GM18907 (cell line): ENCODE data around the gene SARDH.
"Not testable (repeated sequence)": the region's sequence is repeated elsewhere in the genome, so short reads cannot be mapped to it uniquely, and the experiment has no call there.

Experiments
- ATAC-seq: cut with Tn5 transposase; IDR thresholded peaks from one replicate; pipeline ENCODE4 v1.9.1; 2021; ENCODE audit warnings: mild to moderate bottlenecking, moderate library complexity; ENCODE audit not compliant: unreplicated experiment

SARDH gene

DNA sequence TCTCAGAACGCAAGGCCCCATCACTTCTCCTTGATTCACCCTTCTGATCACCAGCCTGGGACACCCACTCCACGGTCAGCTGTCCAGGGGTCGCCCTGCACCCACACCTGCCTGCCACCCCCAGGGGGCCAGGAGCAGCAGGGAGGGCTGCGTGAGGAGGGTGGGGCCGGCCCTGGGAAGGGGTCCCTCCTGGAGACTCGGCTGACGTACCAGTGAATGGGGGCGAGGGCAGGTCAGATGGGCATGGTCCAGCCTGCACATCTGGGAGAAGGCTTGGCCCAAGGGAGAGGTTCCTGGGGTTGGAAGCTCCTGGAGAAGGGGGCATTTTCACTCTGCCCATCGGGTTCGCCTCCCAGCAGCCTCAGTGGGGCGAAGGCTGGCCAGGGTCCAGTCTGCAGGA lies 21.8 kb upstream of the SARDH start:
- ATAC-seq: no peak

DNA sequence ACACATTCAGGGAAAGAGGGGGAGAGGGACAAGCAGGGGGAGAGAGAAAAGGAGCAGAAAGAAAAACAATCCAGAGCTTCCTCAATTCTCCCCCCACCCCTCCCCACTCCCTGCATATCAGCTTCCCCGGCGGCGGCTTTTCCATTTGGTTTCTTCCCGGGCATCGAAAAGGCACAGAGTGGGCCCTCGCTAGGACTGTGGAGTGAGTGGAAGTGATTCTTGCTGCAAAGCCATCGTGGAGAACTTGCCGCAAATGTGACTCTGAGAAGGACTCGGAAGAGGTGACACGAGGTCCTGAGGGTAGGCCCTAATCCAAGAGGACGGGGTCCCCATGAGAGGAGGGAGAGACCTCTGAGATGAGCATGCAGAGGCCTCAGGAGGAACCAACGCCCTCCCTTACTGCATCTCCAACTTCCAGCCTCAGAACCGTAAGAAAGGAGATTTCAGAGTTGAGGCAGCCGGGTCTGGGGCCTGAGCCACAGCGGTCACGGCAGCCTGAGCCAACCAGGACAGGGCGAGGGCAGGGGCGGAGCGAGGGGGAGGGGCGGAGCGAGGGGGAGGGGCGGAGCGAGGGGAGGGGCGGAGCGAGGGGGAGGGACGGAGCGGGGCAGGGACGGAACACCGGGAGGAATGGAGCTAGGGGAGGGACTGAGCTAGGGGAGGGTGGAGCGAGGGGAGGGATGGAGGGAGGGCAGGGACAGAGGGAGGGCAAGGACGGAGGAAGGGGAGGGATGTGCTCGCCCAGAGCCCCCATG lies 21.2 kb upstream of the SARDH start:
- ATAC-seq: no peak

- ATAC-seq: no peak
Measured at GRCh38 chr9:133758228-133758627, 20.1 kb upstream of the SARDH start.

- no peak for ATAC-seq
Measured at GRCh38 chr9:133754688-133755227, 16.6 kb upstream of the SARDH start.

DNA sequence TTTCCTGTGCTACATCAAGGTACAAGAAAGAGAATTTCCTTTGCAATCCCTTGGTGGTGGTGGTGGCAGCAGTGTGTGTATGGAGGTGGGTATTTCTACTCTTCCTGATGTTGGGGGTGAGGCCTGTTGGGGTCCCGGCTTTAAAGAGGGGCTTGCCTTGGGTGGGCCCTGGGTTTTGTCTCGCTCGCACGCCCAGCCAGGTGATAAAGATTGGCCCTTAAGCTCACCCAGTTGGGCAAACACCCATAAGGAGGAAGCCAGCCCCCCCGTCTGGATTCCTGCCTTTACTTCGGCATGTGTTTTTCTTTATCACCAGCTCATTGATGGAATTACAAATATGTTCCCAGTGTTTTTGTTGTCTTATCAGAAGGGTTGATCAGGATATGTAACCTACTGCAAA lies 16.0 kb upstream of the SARDH start:
- no peak for ATAC-seq

GRCh38 chr9:133752739-133753446 lies 14.7 kb upstream of the SARDH start:
- no peak for ATAC-seq

GRCh38 chr9:133750982-133751649 lies 13.0 kb upstream of the SARDH start:
- no peak for ATAC-seq

GRCh38 chr9:133747309-133747708 lies 9.2 kb upstream of the SARDH start:
- ATAC-seq: no peak

GRCh38 chr9:133744528-133744927 lies 6.4 kb upstream of the SARDH start:
- not testable (repeated sequence) for ATAC-seq

- ATAC-seq: no peak
Measured at GRCh38 chr9:133742849-133743444, 4.8 kb upstream of the SARDH start.

DNA sequence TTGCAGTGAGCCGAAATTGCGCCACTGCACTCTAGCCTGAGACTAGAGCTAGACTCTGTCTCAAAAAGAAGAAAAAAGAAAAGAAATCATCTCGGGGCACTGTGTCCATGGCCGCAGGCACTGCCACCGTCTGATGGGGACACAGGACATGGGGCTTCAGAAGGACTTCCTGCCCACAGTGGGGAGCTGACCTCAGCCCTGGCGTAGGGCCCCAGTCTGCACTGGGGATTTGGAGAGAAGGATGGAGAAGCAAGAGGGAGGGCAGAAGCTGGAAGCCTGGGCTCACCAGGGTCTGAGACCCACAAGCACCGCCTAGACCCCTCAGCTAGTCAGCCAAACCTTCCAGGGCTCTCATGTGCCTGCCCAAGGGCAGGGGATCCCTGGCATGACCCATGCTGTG lies 4.1 kb upstream of the SARDH start:
- no peak for ATAC-seq

- no peak for ATAC-seq
Measured at GRCh38 chr9:133741716-133742115, 3.6 kb upstream of the SARDH start.

DNA sequence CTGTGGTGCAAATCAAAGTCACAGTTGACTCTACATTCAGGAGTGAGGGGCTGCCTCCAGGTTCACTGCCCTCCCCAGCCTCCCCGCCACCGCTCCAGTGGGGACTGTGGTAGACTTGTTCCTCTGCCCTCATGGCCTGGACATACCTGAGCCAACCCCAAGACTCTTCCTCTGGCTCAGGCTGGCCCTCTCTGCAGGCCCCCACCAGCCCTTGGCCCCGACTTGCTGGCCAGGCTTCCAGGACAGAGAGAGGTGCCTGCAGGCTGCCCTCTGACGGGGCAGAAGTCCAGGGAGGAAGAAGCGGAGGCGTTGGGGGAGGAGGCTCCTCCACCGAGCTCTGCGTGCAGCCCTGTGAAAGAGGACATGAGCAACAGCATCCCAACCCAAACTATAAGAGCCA lies 2.8 kb upstream of the SARDH start:
- ATAC-seq: no peak

- no peak for ATAC-seq
Measured at GRCh38 chr9:133739408-133740280, 1.5 kb upstream of the SARDH start.

DNA sequence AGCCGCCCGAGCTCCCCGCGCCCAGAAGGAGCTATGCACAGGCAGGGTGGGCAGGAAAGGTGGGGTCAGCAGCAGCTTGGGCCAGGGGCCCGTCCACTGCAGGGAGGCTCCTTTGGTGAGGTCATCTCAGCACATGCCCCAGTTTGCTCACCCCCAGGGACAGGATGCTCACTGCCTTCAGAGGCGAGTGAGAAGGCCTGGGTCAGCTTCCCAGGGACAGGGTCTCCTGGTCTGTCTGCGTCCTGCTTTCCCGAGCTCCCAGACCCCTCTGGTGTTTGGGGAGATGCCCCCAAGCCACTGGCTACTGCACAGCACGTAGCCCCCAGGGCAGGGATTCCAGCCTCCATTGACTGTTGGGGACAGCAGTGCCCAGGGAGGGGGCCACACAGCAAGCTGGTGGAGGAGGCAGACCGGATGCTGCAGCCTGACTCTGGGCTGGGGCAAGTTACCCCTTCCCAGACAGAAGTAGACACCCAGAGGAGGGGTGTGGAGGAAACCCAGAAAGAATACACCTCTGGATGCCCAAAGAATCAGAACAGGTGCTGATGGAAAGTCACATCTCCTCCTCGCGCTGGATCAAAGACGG lies 581 bp upstream of the SARDH start:
- ATAC-seq: no peak

DNA sequence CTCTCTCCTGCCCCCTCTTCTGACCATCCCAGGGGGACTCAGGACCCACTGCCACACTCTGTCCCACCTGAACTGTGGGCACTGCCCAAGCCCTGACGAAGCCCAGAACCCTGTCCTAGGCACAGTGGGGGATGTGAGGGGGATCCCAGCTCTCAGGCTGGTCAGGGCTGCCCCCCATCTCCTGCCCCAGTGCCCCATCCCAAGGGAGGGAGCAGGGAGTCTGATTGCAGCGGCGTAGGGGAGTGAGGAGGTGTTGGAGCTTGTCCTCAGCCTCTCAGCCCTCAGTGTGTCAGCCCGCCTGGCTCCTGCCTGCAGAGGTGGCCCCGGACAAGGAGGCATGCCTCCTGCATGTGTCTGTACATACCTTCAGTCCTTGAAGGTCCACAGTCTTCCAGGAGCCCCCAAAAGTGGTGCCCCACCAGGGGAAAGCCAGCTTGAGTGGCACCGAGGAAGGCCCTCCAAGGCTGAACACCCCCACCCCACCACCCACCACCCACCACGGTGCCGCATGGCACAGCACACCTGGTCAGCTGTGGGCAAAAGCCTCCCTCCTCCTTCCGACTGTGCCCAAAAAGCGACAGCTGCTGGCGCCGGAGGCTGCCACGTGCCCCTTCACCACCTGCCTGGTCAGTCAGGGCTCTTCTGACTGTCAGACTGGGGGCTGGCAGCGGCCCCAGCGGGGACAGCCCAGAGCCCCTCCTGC lies 930 bp downstream of the SARDH start:
- no peak for ATAC-seq

GRCh38 chr9:133735931-133736330 lies 2.2 kb downstream of the SARDH start:
- no peak for ATAC-seq

DNA sequence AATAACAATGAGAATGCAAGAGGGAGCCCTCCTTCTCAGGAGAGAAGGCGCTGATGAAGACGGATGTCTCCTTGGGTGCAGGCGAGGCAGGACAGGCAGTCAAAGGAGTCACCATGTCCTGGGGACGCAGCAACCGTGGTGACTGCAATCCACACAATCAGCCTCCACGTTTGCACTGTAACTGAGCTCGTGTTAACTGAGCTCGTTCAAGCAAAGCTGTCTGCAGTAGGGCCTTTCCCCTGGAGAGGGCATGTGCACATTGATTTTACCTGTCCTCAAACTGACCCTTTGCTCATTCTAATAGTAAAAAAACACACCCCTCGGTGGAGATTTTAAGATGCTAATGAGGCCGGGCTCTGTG lies 2.8 kb downstream of the SARDH start:
- ATAC-seq: peak; percentile 40

GRCh38 chr9:133734590-133735414 lies 3.4 kb downstream of the SARDH start:
- no peak for ATAC-seq
